Stimulated activated CD8-positive, alpha-beta memory T cell treated with anti-CD3 and anti-CD28 coated beads, Interleukin-4, amount 100 ng/mL, for 1 hour (primary cell): ENCODE results near the gene CELF4.

Experiments
- DNase-seq, 2 donors: peaks; one replicate each; pipeline ENCODE4 v3.0.0-alpha.2; 2020; ENCODE audit warnings: low read depth in 2 of 2, low spot score in 1 of 2

The CELF4 gene

GRCh38 chr18:37445836-37446235, 119.8 kb downstream of the CELF4 start:
- DNase-seq = no peak

DNA sequence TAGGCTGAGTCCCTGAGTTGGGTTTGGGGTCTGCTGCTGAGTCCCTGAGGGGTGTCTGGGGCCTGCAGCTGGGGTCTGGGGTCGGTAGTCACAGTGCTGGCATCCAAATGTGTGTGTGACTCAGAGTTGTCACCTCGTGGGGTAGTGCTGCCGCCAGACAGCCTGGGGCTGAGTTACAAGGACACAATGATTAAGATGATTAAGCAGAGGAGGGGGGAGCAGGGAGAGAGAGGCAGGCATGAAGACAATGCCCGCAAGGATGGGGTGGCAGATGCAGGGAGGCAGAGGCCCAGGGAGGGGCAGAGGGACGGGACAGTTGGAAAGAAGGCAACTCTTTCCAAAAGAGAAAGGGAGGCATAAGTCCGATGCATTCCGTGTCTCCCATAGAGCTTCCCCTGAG, 120.2 kb downstream of the CELF4 start:
- DNase-seq = no peak

DNA sequence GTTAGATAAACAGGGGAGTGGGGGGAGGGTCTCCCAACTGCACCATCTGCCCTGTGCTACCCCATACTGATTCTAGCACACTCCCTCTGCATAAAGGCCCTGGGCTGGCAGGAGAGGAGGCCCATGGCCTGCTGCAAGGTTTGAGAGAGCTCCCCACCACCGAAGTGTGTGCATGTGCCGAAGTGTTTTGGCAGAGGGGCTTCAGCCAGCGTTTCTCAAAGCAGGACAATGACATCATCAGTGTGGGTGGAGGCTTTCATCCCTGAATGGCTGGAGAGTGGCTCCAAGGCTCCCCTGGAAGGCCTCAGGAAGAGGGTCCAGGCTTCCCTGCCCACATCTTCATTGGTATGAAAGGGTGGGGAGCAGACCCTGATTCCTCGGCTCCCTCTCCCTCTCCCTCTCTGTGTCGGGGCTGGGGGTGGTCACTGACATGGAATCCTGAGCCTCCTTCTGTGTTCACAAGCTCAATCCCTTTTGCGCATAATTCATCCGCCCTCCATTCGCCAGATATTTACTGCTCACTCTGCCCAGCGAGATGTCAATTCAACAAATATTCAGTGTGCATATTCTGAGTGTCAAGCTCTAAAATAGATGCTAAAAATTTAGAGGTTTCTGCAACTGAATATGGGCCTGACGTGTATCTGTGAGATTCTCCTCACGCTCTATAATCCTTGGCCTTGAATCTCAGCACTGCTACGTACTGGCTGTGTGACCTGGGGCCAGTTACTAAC, 122.1 kb downstream of the CELF4 start:
- DNase-seq = no peak

- DNase-seq = no peak
Observed at GRCh38 chr18:37442477-37442876, 123.1 kb downstream of the CELF4 start.

GRCh38 chr18:37441821-37442220, 123.8 kb downstream of the CELF4 start:
- no peak for DNase-seq

GRCh38 chr18:37440206-37440605, 125.4 kb downstream of the CELF4 start:
- DNase-seq = no peak

DNA sequence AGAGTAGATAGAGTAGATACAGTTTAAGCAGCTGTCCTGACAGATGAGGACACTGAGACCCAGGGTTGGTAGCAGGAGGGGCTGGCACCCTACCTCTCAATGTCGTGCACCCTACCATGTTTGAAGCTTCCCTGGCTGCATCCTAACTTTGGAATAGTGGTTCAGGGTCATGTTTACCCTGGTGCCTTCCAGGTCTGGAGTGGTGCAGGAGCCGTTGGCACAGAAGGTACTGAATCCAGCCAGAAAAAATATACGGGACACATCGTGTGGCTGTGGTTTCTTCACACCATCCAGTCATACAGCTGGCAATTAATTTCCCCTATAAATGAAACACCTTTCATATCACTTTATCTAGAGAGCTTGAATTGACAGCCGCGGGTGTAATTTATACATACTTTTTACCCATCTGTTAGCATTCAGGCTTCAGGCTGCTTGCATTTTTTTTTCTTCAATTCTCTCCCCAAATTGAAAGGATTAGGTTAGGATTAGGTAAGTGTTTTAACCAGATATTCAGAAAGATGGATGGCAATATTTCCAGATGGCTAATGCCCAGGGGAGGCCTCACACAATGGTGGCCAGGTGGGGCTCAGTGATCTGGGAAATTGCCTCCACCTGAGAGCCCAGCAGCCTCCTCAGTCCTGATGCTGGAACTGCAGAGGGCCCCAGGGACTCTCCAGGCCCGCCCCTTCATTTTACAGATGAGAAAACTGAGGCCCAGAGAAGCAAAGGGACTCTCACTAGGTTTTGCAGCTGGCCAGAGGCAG, 127.0 kb downstream of the CELF4 start:
- DNase-seq = no peak

GRCh38 chr18:37435996-37436395, 129.6 kb downstream of the CELF4 start:
- DNase-seq = no peak

- no peak for DNase-seq
Observed at GRCh38 chr18:37435150-37435867, 130.3 kb downstream of the CELF4 start.

DNA sequence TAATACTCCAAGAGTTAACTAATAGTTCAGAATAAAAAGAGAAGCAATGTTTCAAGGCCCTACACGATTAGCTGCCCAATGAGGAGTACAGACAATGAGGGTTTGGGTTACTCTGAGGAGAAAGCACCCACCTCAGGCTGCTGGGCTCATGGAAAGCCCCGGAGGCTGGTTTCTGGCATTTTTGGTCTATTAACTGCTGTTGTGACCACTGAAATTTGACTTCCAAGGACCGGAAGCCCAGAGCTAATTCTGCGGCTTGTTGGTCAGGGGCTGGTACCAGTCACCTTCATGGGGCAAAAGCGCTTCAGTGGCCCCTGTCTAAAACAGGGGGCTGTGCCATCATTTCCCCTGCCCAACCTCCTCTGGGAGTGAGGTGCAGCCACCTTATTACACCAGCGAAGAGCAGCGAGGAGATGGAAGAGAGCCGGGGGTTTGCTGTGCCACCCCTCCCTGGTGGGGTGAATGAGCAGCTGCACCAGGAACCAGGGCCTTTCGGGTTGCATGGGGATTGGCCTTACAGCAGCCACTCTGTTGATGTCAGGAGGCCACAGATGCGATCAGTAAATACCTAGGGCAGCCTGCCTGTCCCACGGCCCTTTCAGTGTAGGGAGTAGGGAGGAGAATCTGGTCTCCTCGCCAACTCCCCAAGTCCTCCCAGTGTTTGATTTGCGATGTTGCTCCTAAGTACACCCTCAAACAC, 131.3 kb downstream of the CELF4 start:
- no peak for DNase-seq

DNA sequence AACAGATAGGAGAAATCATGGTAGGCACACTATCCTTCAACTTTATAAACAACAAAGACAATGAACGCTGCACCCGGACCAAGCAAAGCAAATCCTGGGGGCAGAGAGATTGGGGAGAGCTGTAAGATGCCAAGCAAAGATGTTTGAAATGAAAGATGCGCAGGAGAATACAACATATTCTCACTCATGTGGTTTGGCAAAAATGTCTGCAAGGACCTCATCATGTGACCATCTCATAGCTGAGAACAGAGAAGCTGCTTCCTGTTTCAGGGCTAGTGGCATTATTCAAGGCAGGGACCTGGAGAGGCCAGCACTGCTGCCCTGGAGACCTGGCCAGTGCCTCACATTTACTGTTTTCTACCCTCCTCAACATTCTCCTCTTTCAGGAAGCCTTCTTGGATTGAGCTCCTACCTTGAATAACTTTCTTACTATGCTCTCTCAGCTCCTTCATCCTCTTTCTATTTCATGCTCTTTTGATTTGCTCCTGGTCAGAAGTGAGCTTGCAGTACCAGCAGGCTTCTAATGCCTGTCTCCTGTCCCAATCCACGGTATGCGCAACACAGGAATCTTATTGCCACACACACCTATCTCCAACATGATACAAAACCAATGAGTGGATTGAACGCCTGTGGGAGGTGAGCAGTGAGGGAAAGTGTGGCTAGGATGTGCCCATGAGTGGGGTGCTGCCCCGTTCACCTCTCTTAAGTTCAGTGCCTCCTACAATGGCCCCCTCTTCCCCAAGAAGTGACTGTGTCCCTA, 133.0 kb downstream of the CELF4 start:
- no peak for DNase-seq

DNA sequence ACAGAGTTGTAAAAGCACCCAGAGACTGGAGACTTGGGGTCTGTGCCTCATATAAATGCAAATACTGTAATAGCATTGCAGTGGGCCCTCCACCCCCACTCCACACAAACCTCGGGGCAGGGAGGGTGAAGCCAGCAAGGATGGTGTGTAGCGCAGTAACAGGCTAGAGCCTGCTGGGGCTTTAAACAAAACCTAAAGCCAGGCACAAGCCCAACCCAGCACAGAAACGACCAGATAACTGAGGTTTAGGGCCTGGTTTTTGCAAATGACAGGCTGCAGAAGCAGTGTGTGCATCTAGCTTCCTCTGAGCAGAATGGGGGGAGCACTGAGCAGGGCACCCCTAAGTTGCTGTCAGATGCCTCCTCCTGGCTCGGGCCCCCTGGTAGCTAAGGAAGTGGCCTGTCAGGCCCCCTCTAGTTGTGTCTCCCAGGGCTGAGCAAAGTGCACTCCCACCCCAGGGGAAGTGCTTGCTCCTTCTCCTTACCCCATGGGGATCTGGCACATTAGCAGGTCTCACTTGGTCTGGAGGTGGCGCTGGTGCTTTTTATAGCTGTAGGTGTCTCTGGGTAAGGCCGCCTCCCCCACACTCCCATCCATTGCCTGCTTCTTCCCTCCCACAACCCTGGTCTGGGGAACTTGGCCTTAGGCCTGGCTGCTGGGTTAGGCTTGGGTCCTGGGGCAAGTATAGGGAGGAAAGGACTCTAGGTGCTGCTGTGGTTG, 135.1 kb downstream of the CELF4 start:
- no peak for DNase-seq

DNA sequence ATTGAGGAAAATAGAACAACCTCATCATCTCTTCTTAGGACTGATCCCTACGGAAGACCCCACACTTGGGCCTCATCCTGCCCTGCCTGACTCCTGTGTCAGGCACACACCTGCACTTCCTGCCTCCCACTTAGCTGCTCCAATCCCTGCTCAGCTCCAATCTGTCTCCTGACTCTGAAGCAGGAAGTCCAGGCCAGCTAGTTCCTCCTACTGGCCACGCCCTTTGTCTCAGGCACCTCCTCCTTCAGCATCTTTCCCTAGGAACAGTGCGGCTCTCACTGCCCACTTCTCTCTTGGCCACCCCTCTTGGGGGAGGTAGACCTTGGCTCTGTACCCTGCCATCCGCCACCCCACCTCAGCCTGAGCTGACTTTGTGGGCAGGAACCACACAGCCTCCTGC, 135.8 kb downstream of the CELF4 start:
- DNase-seq = no peak

DNA sequence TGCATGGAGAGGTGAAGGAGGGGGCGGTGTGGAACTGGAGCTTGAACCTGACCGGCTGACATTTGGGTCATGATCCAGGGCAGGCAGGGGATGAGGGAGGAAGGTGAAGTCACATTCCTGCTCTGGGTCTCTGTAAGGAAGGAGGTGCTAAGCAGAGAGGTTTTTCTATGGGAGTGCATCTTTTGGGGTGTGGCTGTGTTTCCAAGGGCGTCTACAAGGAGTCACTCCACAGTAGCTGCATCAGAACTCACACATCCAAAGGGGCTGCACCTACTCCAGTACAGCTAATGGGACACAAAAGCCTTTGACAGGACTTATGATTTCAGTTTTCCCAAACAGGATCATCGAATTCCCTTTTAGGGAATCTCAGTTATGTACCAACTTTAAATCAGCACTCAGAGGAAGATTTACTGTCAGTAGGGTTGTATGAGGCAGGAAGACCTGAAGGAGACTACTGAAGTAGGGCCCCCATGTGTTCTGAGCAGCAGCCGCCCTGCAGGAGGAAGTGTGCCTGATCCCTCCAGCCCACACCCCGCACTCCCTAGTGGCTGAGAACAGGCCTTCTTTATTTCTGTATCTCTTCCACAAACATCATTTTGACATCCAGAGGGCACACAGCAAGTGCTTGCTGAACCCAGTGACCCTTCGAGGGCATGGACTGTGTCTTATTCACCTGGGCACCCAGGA, 137.2 kb downstream of the CELF4 start:
- no peak for DNase-seq

- DNase-seq = no peak
Observed at GRCh38 chr18:37426586-37426985, 139.0 kb downstream of the CELF4 start.

DNA sequence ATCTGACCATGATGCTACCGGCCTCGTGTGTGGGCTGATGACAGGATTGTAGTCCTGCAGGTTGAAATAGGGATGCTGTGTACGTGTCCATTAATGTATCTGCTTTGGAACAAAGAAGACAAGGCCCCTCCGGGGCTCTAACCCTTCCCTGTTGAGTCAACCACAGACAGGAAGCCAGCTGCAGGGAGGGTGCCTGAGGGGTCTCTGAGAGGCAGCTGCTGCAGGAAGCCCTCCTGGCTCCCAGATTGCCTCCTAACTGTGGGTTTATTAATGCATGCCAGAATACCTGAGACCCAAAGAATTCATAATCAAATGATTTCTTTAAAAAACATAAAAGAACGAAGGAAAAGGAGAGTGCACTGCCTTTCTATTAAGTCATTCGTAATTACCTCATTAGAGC, 140.4 kb downstream of the CELF4 start:
- no peak for DNase-seq

- no peak for DNase-seq
Observed at GRCh38 chr18:37424507-37424906, 141.1 kb downstream of the CELF4 start.

GRCh38 chr18:37422596-37422995, 143.0 kb downstream of the CELF4 start:
- DNase-seq = no peak

DNA sequence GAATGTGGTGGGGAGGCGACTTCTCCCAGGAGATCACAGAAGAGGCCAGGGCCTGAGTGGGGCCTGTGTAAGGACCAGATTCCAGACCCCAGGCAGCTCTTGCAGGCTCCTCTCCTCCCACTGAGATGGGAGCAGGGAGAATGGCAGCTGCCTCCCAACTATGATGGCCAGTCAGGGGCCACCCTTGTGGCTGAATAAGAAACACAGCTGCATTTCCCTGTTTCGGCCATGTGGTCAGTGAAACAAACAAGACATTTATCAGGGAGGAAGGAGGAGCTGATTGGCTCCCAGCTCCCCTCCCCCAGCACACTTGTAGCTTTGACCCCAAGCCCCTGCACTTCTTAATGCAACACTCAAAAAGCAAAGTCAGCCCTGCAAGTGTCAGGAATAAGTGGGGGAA, 143.5 kb downstream of the CELF4 start:
- no peak for DNase-seq
